IMR-90 (cell line): Measurements from ENCODE around the gene SFSWAP. TPM values are rescaled to one million over a fixed set of nuclear protein-coding genes. Genes with fewer than 3 reads are reported as not detected.

ENCODE experiments used
- ATAC-seq: fragments of 200-7000 bp; cut with Tn5 transposase; 2 replicates; pipeline ENCODE4 v1.9.1; 2020; ENCODE audit warnings: low read depth, mild to moderate bottlenecking, moderate library complexity
- BruUV-seq: library from RNA; stranded (reverse); fragments of 400-500 nt; replicated peaks from 2 replicates; lab custom pipeline; 2021; lab: Mats Ljungman, UMichigan
- CTCF ChIA-PET: fragments of 300-600 bp; formaldehyde crosslinking; extraction: SDS; loops from one replicate; lab custom pipeline; 2021; ENCODE audit warnings: antibody characterized with exemption; lab: Yijun Ruan, JAX
- POLR2A ChIA-PET: fragments of 300-600 bp; sonication (Branson Sonifier 250); formaldehyde crosslinking; loops from one replicate; lab custom pipeline; 2022; ENCODE audit warnings: antibody characterized with exemption; ENCODE audit not compliant: unreplicated experiment; lab: Charles Lee
- DNase-seq: peaks from one replicate; pipeline ENCODE4 v3.0.0; 2013
- H2AFZ ChIP-seq: replicated peaks from 2 replicates; pipeline ENCODE3; 2013; ENCODE audit warnings: low read length, mild to moderate bottlenecking; ENCODE audit not compliant: poor library complexity
- H2AK5ac ChIP-seq: 2 replicates; pipeline ENCODE4 v1.6.1; 2013; ENCODE audit warnings: low read depth, low read length, inconsistent platforms
- H2AK9ac ChIP-seq: replicated peaks from 2 replicates; pipeline ENCODE3; 2013; ENCODE audit warnings: mild to moderate bottlenecking, low read depth, low read length, moderate library complexity; ENCODE audit not compliant: poor library complexity
- H2BK120ac ChIP-seq: 2 replicates; pipeline ENCODE4 v1.6.1; 2013; ENCODE audit warnings: low read depth, low read length, inconsistent platforms
- H2BK15ac ChIP-seq: 3 replicates; pipeline ENCODE4 v1.6.1; 2013; ENCODE audit warnings: low read depth, low read length, inconsistent platforms
- H2BK20ac ChIP-seq: 2 replicates; pipeline ENCODE4 v1.6.1; 2013; ENCODE audit warnings: low read depth, mild to moderate bottlenecking, inconsistent platforms, low read length, moderate library complexity
- H2BK5ac ChIP-seq: 2 replicates; pipeline ENCODE4 v1.6.1; 2013; ENCODE audit warnings: mild to moderate bottlenecking, low read depth, low read length, inconsistent platforms; ENCODE audit not compliant: poor library complexity, severe bottlenecking
- H3K14ac ChIP-seq: replicated peaks from 2 replicates; pipeline ENCODE4 v1.6.1; 2013; ENCODE audit warnings: low read depth, low read length, inconsistent platforms
- H3K18ac ChIP-seq: 2 replicates; pipeline ENCODE4 v1.6.1; 2013; ENCODE audit warnings: low read depth, low read length, control low read depth
- H3K23ac ChIP-seq: 2 replicates; pipeline ENCODE4 v1.6.1; 2013; ENCODE audit warnings: low read depth, low read length, inconsistent platforms
- H3K27ac ChIP-seq: 2 replicates; pipeline ENCODE4 v1.5.1; 2013; ENCODE audit warnings: mild to moderate bottlenecking, control low read depth, low read length; ENCODE audit not compliant: insufficient read depth
- H3K27me3 ChIP-seq: 2 replicates; pipeline ENCODE4 v1.6.1; 2013; ENCODE audit warnings: low read length; ENCODE audit not compliant: control insufficient read depth, insufficient read depth
- H3K36me3 ChIP-seq: 2 replicates; pipeline ENCODE4 v1.6.1; 2013; ENCODE audit warnings: low read length, mixed read lengths; ENCODE audit not compliant: control insufficient read depth, insufficient read depth
- H3K4ac ChIP-seq: 2 replicates; pipeline ENCODE4 v1.6.1; 2013; ENCODE audit warnings: low read depth, low read length, inconsistent platforms
- H3K4me1 ChIP-seq: 2 replicates; pipeline ENCODE4 v1.6.1; 2013; ENCODE audit warnings: low read length, mixed read lengths; ENCODE audit not compliant: control insufficient read depth, insufficient read depth
- H3K4me2 ChIP-seq: 2 replicates; pipeline ENCODE4 v1.6.1; 2013; ENCODE audit warnings: low read depth, mild to moderate bottlenecking, control low read depth, low read length, moderate library complexity
- H3K4me3 ChIP-seq: 2 replicates; pipeline ENCODE4 v1.5.1; 2013; ENCODE audit warnings: low read depth, mild to moderate bottlenecking, control low read depth, low read length, moderate library complexity; ENCODE audit not compliant: insufficient read depth
- H3K56ac ChIP-seq: 2 replicates; pipeline ENCODE4 v1.6.1; 2013; ENCODE audit warnings: low read length, inconsistent platforms; ENCODE audit not compliant: insufficient read depth; ENCODE audit errors: extremely low read depth
- H3K79me1 ChIP-seq, 2 experiments: 2 replicates each; pipeline ENCODE4 v1.6.1; 2013; ENCODE audit warnings: low read length in 2 of 2, inconsistent platforms in 1 of 2, low read depth in 1 of 2
- H3K9ac ChIP-seq: 2 replicates; pipeline ENCODE4 v1.6.1; 2013; ENCODE audit warnings: low read depth, low read length, control low read depth
- H3K9me1 ChIP-seq: 2 replicates; pipeline ENCODE4 v1.6.1; 2013; ENCODE audit warnings: low read length, inconsistent platforms; ENCODE audit not compliant: insufficient read depth
- H3K9me3 ChIP-seq: 2 replicates; pipeline ENCODE4 v1.6.1; 2013; ENCODE audit warnings: low read length; ENCODE audit not compliant: control insufficient read depth, insufficient read depth
- H4K20me1 ChIP-seq: 2 replicates; pipeline ENCODE4 v1.6.1; 2013; ENCODE audit warnings: low read length, inconsistent platforms; ENCODE audit not compliant: insufficient read depth
- H4K5ac ChIP-seq: 2 replicates; pipeline ENCODE4 v1.6.1; 2013; ENCODE audit warnings: mild to moderate bottlenecking, low read depth, low read length, control low read depth
- H4K8ac ChIP-seq, 2 experiments: 2 replicates each; pipeline ENCODE4 v1.6.1; 2013; ENCODE audit warnings: low read depth in 2 of 2, low read length in 2 of 2, control low read depth in 1 of 2, inconsistent platforms in 1 of 2
- H4K91ac ChIP-seq: 2 replicates; pipeline ENCODE4 v1.6.1; 2013; ENCODE audit warnings: low read depth, low read length, inconsistent platforms; ENCODE audit not compliant: insufficient read depth
- BHLHE40 ChIP-seq: fragments of 150-350 bp; IDR thresholded peaks from 2 replicates; pipeline ENCODE4 v1.6.1; 2016; ENCODE audit warnings: mild to moderate bottlenecking, low read depth, low read length
- CEBPB ChIP-seq: IDR thresholded peaks from 2 replicates; pipeline ENCODE4 v1.6.1; 2012; ENCODE audit warnings: low read depth, low read length, improper control_type of control experiment
- CHD1 ChIP-seq: IDR thresholded peaks from 2 replicates; pipeline ENCODE4 v1.6.1; 2012; ENCODE audit warnings: low read depth, low read length, improper control_type of control experiment
- CTCF ChIP-seq: conservative IDR thresholded peaks from 2 replicates; pipeline ENCODE4 v1.5.1; 2012; ENCODE audit warnings: mild to moderate bottlenecking, low read depth, low read length, improper control_type of control experiment
- FOS ChIP-seq: fragments of 150-350 bp; IDR thresholded peaks from 2 replicates; pipeline ENCODE4 v1.6.1; 2016; ENCODE audit warnings: low read depth, low read length
- MAFK ChIP-seq: IDR thresholded peaks from 2 replicates; pipeline ENCODE4 v1.6.1; 2012; ENCODE audit warnings: low read depth, low read length, improper control_type of control experiment
- MAZ ChIP-seq: IDR thresholded peaks from 2 replicates; pipeline ENCODE4 v1.6.1; 2012; ENCODE audit warnings: low read depth, mild to moderate bottlenecking, low read length, improper control_type of control experiment, moderate library complexity, borderline replicate concordance
- MXI1 ChIP-seq: IDR thresholded peaks from 2 replicates; pipeline ENCODE4 v1.6.1; 2012; ENCODE audit warnings: low read depth, mild to moderate bottlenecking, low read length, moderate library complexity, borderline replicate concordance
- NFE2L2 ChIP-seq: fragments of 150-350 bp; IDR thresholded peaks from 2 replicates; pipeline ENCODE4 v1.6.1; 2016; ENCODE audit warnings: low read depth, mild to moderate bottlenecking, low read length
- POLR2A ChIP-seq: IDR thresholded peaks from 2 replicates; pipeline ENCODE4 v1.6.1; 2012; ENCODE audit warnings: mild to moderate bottlenecking, low read depth, low read length
- RAD21 ChIP-seq: IDR thresholded peaks from 2 replicates; pipeline ENCODE4 v1.6.1; 2012; ENCODE audit warnings: low read length, improper control_type of control experiment
- RCOR1 ChIP-seq: IDR thresholded peaks from 2 replicates; pipeline ENCODE4 v1.6.1; 2012; ENCODE audit warnings: mild to moderate bottlenecking, low read length, improper control_type of control experiment; ENCODE audit not compliant: insufficient replicate concordance
- RFX5 ChIP-seq: IDR thresholded peaks from 2 replicates; pipeline ENCODE4 v1.8.0; 2012; ENCODE audit warnings: low read depth, mild to moderate bottlenecking, low read length, moderate library complexity
- SMC3 ChIP-seq: fragments of 150-350 bp; IDR thresholded peaks from 2 replicates; pipeline ENCODE4 v1.6.1; 2016; ENCODE audit warnings: low read depth, mild to moderate bottlenecking, antibody characterized with exemption, low read length, moderate library complexity
- USF2 ChIP-seq: fragments of 150-350 bp; IDR thresholded peaks from 2 replicates; pipeline ENCODE4 v1.6.1; 2017; ENCODE audit warnings: mild to moderate bottlenecking, antibody characterized with exemption, low read length, low read depth
- WGBS, 2 experiments: methylation state at CpG; one replicate each; pipeline versions ENCODE4 v1.1.5 to v1.1.7; 2013; ENCODE audit warnings: missing lambda C conversion rate in 2 of 2; ENCODE audit not compliant: insufficient read length in 1 of 2; ENCODE audit errors: extremely low coverage in 2 of 2; 5-methylcytosine and 5-hydroxymethylcytosine counted together
- dilution Hi-C: fragments of 300-500 bp; cut with HindIII; formaldehyde crosslinking; loops from one replicate; pipeline ENCODE4 v1.14.3; 2018; ENCODE audit warnings: low sequenced_read_pairs; ENCODE audit not compliant: unreplicated experiment
- in situ Hi-C: fragments of 300-500 bp; cut with MboI; formaldehyde crosslinking; loops from 3 replicates; pipeline ENCODE4 v1.14.3; 2019; ENCODE audit warnings: low sequenced_read_pairs, inconsistent platforms, mixed read lengths
- intact Hi-C: fragments of 100-400 bp; cut with micrococcal nuclease; formaldehyde crosslinking; loops from 2 replicates; pipeline ENCODE4 v1.10.0; 2022
- polyA plus RNA-seq, 3 experiments: library from polyadenylated mRNA; depleted of rRNA; stranded (reverse); fragments of >200 nt; gene quantifications; 2 replicates each; pipeline ENCODE4 v1.2.3, GENCODE V29; 2012; ENCODE audit warnings: low replicate concordance in 1 of 3
- total RNA-seq: library from RNA; depleted of rRNA; stranded (reverse); fragments of >200 nt; gene quantifications from 2 replicates; pipeline ENCODE4 v1.2.3, GENCODE V29; 2012
- TF ChIP-seq, protein P1 (sequence below): fragments of 150-350 bp; IDR thresholded peaks from 2 replicates; pipeline ENCODE4 v1.6.1; 2016; ENCODE audit warnings: low read depth, mild to moderate bottlenecking, low read length, moderate library complexity, borderline replicate concordance

Gene SFSWAP
- total and polyA plus RNA-seq, 2 of the 4 experiments (the other 2 are of a cell fraction), result 19.7 to 22.4 TPM

DNA sequence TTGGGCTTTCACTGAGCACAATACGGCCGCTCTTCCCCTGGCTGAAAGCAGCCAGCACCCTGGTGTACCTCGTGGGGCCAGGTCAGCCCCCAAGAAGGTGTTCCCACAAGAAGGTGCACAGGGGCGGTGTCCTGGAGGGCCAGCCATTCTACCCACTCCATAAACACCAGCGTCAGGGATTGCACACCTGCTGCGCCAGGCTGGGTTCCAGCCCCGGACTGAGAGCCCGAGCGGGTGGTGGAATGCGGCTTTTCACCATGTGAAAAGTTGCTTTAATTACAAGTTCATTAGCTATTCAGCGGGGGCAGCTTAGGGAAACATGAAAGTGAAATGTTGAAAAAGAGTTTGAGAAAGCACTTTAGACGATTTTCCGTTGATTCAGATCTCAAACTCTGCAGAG lies 99.8 kb downstream of the SFSWAP start:
- H4K8ac ChIP-seq, result no peak overlapping the region
- no peak overlapping the region for H3K4me3 ChIP-seq
- H2AK9ac ChIP-seq, result no peak overlapping the region
- no peak overlapping the region for H2BK120ac ChIP-seq
- H4K20me1 ChIP-seq, result no peaks in the 10 kb centered on the region
- no peak overlapping the region for H3K23ac ChIP-seq
- ChIA-PET CTCF (no interaction called here), POLR2A (no interaction called here)
- no peak overlapping the region for H2BK5ac ChIP-seq
- no peaks in the 10 kb centered on the region for H3K36me3 ChIP-seq
- dilution Hi-C loops (no loop called here), intact Hi-C loops (no loop called here), in situ Hi-C loops (no loop called here)
- BruUV-seq, result no TSS peak
- H3K4ac ChIP-seq, result no peak overlapping the region
- H3K56ac ChIP-seq, result no peak overlapping the region
- H3K9me1 ChIP-seq, result no peaks in the 10 kb centered on the region
- H3K18ac ChIP-seq, result no peak overlapping the region
- H3K9ac ChIP-seq, result no peak overlapping the region
- TF ChIP-seq RFX5, result no peak
- no peak for TF ChIP-seq POLR2A
- no peak for TF ChIP-seq USF2
- TF ChIP-seq SMC3, result no peak
- no peak for TF ChIP-seq MXI1
- TF ChIP-seq CTCF, result no peak
- no peak for TF ChIP-seq MAFK
- TF ChIP-seq RAD21, result no peak
- no peak for TF ChIP-seq FOS
- no peak for TF ChIP-seq MAZ
- TF ChIP-seq NFE2L2, result no peak
- TF ChIP-seq CHD1, result no peak
- TF ChIP-seq, protein P1, sequence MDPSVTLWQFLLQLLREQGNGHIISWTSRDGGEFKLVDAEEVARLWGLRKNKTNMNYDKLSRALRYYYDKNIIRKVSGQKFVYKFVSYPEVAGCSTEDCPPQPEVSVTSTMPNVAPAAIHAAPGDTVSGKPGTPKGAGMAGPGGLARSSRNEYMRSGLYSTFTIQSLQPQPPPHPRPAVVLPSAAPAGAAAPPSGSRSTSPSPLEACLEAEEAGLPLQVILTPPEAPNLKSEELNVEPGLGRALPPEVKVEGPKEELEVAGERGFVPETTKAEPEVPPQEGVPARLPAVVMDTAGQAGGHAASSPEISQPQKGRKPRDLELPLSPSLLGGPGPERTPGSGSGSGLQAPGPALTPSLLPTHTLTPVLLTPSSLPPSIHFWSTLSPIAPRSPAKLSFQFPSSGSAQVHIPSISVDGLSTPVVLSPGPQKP, result no peak
- no peak for TF ChIP-seq CEBPB
- no peak for TF ChIP-seq BHLHE40
- no peak for TF ChIP-seq RCOR1
- ATAC-seq (no peak), DNase-seq (no peak)
- peaks cover 3% of the 10 kb centered on the region; the same call in 1 of the 2 replicates for H3K9me3 ChIP-seq
- no peaks in the 10 kb centered on the region for H3K27me3 ChIP-seq
- no peak overlapping the region for H2AFZ ChIP-seq
- H2BK20ac ChIP-seq, result no peak overlapping the region
- no peak overlapping the region for H3K14ac ChIP-seq
- no peak overlapping the region for H3K27ac ChIP-seq
- no peak overlapping the region for H4K91ac ChIP-seq
- no peaks in the 10 kb centered on the region for H3K79me1 ChIP-seq
- H4K5ac ChIP-seq, result no peak overlapping the region
- H3K4me2 ChIP-seq, result no peak overlapping the region
- 60% methylated on average over 1 of the region's 13 CpGs; no CpG with 5 or more reads in 1 of the 2 experiments for WGBS, 2 experiments
- no peak overlapping the region for H2BK15ac ChIP-seq
- H2AK5ac ChIP-seq, result no peak overlapping the region
- no peaks in the 10 kb centered on the region for H3K4me1 ChIP-seq
